HepG2 (cell line): Measurements from ENCODE around the gene RCBTB1. TPM values are rescaled to one million over a fixed set of nuclear protein-coding genes. Genes with fewer than 3 reads are reported as not detected.

ENCODE experiments used
- HCFC1 ChIP-seq: fragments of 150-350 bp; IDR thresholded peaks from 2 replicates; pipeline ENCODE4 v1.6.1; 2014; ENCODE audit warnings: low read depth, low read length
- HOXA5 ChIP-seq: sonication (generic); formaldehyde crosslinking; IDR thresholded peaks from 2 replicates; pipeline ENCODE4 v1.4.0; 2020; ENCODE audit warnings: missing genetic modification reagents
- MTA1 ChIP-seq: sonication (generic); formaldehyde crosslinking; IDR thresholded peaks from 2 replicates; pipeline ENCODE4 v1.4.0; 2020; ENCODE audit warnings: missing genetic modification reagents, mild to moderate bottlenecking, borderline replicate concordance
- REST ChIP-seq, 2 experiments: IDR thresholded peaks; 2 replicates each; pipeline ENCODE4 v1.6.1; 2011 to 2012; ENCODE audit warnings: low read length in 2 of 2, borderline replicate concordance in 1 of 2, low read depth in 1 of 2, mild to moderate bottlenecking in 1 of 2, moderate library complexity in 1 of 2
- ZFAT ChIP-seq: sonication (generic); formaldehyde crosslinking; conservative IDR thresholded peaks from 2 replicates; pipeline ENCODE4 v1.8.1; 2023; ENCODE audit warnings: missing genetic modification reagents, inconsistent platforms
- ZNF414 ChIP-seq: sonication (generic); formaldehyde crosslinking; IDR thresholded peaks from 2 replicates; pipeline ENCODE4 v1.5.0; 2020; ENCODE audit warnings: missing genetic modification reagents
- ZNF441 ChIP-seq: sonication (generic); formaldehyde crosslinking; IDR thresholded peaks from 2 replicates; pipeline ENCODE4 v1.7.0; 2021; ENCODE audit warnings: missing genetic modification reagents, borderline replicate concordance
- ZNF609 ChIP-seq: sonication (generic); formaldehyde crosslinking; IDR thresholded peaks from 2 replicates; pipeline ENCODE4 v1.4.0; 2020; ENCODE audit warnings: mild to moderate bottlenecking, missing genetic modification reagents, borderline replicate concordance
- ZNF724P ChIP-seq: sonication (generic); formaldehyde crosslinking; IDR thresholded peaks from 2 replicates; pipeline ENCODE4 v1.8.0; 2022; ENCODE audit warnings: missing genetic modification reagents, borderline replicate concordance
- polyA plus RNA-seq, 8 experiments: library from polyadenylated mRNA; depleted of rRNA in 3 of 8; stranded (reverse) in 7 of 8; unstranded in 1 of 8; fragments of >200 nt; fragmentation: Illumina TruSeq in 4 of 8; extraction: Trizol in 4 of 8; gene quantifications; 2 replicates each; pipeline versions ENCODE4 v1.2.1 to v1.2.3, GENCODE V29; 2011 to 2016; ENCODE audit warnings: low read depth in 4 of 8, missing spikeins in 1 of 8, mixed read lengths in 1 of 8; ENCODE audit not compliant: insufficient read depth in 1 of 8
- total RNA-seq, 5 experiments: library from RNA; depleted of rRNA; stranded (reverse); fragments of >200 nt; fragmentation: Illumina TruSeq; extraction: Trizol; gene quantifications; 2 replicates each; pipeline ENCODE4 v1.2.3, GENCODE V29; 2016; ENCODE audit warnings: low read depth in 1 of 5
- TF ChIP-seq, protein P1 (sequence below): sonication (generic); formaldehyde crosslinking; IDR thresholded peaks from 2 replicates; pipeline ENCODE4 v1.8.0; 2022; ENCODE audit warnings: mild to moderate bottlenecking, missing genetic modification reagents, borderline replicate concordance

Gene RCBTB1
- total and polyA plus RNA-seq, 2 of the 13 experiments (the other 11 are each of a cell fraction or from before 2014, with no cell fraction given): 13.4 to 21.6 TPM

DNA sequence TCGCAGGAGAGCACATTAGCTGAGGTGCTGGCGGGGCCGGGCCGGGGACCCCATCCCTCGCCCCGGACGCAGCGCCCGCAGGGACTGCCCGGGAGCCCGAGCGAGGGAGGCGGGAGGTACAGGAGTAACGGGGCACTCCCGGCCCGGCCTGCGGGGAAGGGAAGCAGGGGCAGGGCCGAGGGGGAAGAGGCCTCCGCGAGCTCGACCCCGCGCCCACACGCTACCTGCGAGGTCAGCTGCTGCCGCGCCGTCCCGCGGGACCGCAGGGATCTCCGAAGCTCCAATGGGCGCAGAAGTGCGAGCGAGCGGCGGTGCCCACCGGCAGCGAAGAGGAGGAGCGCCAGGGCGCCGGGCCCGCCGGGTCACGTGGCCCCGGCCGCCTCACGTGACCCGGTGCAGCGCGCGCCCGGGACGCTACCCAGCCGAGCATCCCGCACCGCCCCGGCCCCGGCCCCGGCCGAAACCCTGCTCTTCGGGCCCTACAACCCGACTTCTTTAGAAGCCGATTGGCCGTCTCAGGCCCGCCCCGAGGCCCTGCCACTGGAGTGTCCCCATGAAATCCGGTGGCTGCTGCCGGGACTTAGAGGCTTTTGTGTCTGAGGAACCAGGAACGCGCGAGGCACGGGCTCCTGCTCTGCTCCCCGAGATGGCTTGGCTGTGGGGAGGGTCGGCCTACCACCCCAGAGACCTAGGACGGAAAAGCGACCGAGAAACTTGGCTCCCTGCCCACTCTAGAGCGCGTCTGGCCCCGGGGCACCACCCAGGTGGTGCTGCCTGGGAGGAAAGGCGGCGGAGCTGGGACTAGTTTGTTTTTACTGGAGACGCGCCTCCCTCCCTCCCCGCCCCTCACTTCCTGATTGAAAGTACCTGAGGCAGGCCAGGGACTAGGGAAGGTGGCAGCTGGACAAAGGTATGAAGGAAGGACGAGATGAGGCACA is at the start of gene RCBTB1 (continued):
- TF ChIP-seq ZNF609 (CRISPR knock-in tag) (peak; percentile 7; the same call in 1 of the 2 replicates), HOXA5 (peak; percentile 28; the same call in 1 of the 2 replicates), MTA1 (CRISPR knock-in tag) (0 out of 2 replicates have a peak, but pooled peaks have one; percentile 21), ZNF414 (CRISPR knock-in tag) (no peak), HCFC1 (no peak), ZNF724P (0 out of 2 replicates have a peak, but pooled peaks have one; percentile 24), REST (IDR thresholded peaks at IDR 0.05; ENCODE audit: borderline replicate concordance in 1 of 2, low read depth in 1 of 2, low read length in 2 of 2) (no peak), ZNF441 (CRISPR knock-in tag) (no peak; the same call in 1 of the 2 replicates), ZFAT (CRISPR knock-in tag) (no peak)
- TF ChIP-seq, protein P1, sequence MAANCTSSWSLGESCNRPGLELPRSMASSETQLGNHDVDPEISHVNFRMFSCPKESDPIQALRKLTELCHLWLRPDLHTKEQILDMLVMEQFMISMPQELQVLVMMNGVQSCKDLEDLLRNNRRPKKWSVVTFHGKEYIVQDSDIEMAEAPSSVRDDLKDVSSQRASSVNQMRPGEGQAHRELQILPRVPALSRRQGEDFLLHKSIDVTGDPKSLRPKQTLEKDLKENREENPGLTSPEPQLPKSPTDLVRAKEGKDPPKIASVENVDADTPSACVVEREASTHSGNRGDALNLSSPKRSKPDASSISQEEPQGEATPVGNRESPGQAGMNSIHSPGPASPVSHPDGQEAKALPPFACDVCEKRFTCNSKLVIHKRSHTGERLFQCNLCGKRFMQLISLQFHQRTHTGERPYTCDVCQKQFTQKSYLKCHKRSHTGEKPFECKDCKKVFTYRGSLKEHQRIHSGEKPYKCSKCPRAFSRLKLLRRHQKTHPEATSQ: 0 out of 2 replicates have a peak, but pooled peaks have one; percentile 17
